HG02588 (cell line): ENCODE results near the gene DUSP5.
"Not testable (repeated sequence)": the region's sequence is repeated elsewhere in the genome, so short reads cannot be mapped to it uniquely, and the experiment has no call there.

ENCODE experiments used
- ATAC-seq: cut with Tn5 transposase; IDR thresholded peaks from one replicate; pipeline ENCODE4 v1.9.1; 2021; ENCODE audit warnings: mild to moderate bottlenecking, moderate library complexity; ENCODE audit not compliant: unreplicated experiment

The DUSP5 gene

GRCh38 chr10:110497438-110498086 lies at the start of gene DUSP5:
Gene DUSP5 (plus strand): TSS chr10:110497907. CDS start chr10:110498122, 215 bp downstream.
- ATAC-seq: peak; percentile 55

- ATAC-seq: no peak
Measured at GRCh38 chr10:110448682-110449418, 48.9 kb upstream of the DUSP5 start.

GRCh38 chr10:110455446-110455845 lies 42.3 kb upstream of the DUSP5 start:
- ATAC-seq: no peak

GRCh38 chr10:110456046-110456445 lies 41.7 kb upstream of the DUSP5 start:
- no peak for ATAC-seq

GRCh38 chr10:110456523-110457091 lies 41.1 kb upstream of the DUSP5 start:
- no peak for ATAC-seq

- ATAC-seq: no peak
Measured at GRCh38 chr10:110457851-110458250, 39.9 kb upstream of the DUSP5 start.

GRCh38 chr10:110458266-110458920 lies 39.3 kb upstream of the DUSP5 start:
- ATAC-seq: no peak

GRCh38 chr10:110459600-110459999 lies 38.1 kb upstream of the DUSP5 start:
- no peak for ATAC-seq

GRCh38 chr10:110460111-110460809 lies 37.4 kb upstream of the DUSP5 start:
- no peak for ATAC-seq

GRCh38 chr10:110461088-110461487 lies 36.6 kb upstream of the DUSP5 start:
- no peak for ATAC-seq

GRCh38 chr10:110461530-110461929 lies 36.2 kb upstream of the DUSP5 start:
- no peak for ATAC-seq

- no peak for ATAC-seq
Measured at GRCh38 chr10:110462166-110463095, 35.3 kb upstream of the DUSP5 start.

- not testable (repeated sequence) for ATAC-seq
Measured at GRCh38 chr10:110468258-110468657, 29.4 kb upstream of the DUSP5 start.

GRCh38 chr10:110470541-110470940 lies 27.2 kb upstream of the DUSP5 start:
- ATAC-seq: not testable (repeated sequence)

GRCh38 chr10:110471566-110472139 lies 26.1 kb upstream of the DUSP5 start:
- no peak for ATAC-seq

GRCh38 chr10:110474017-110474416 lies 23.7 kb upstream of the DUSP5 start:
- no peak for ATAC-seq

GRCh38 chr10:110474826-110475225 lies 22.9 kb upstream of the DUSP5 start:
- ATAC-seq: no peak

GRCh38 chr10:110475722-110476515 lies 21.8 kb upstream of the DUSP5 start:
- no peak for ATAC-seq

- no peak for ATAC-seq
Measured at GRCh38 chr10:110479710-110480109, 18.0 kb upstream of the DUSP5 start.
